GM21723 (cell line): ENCODE measurements around the gene WDR3.
"Not testable (repeated sequence)": the region's sequence is repeated elsewhere in the genome, so short reads cannot be mapped to it uniquely, and the experiment has no call there.

Source experiments
- ATAC-seq: cut with Tn5 transposase; IDR thresholded peaks from one replicate; pipeline ENCODE4 v1.9.1; 2021; ENCODE audit warnings: mild to moderate bottlenecking, moderate library complexity; ENCODE audit not compliant: unreplicated experiment

Gene WDR3

DNA sequence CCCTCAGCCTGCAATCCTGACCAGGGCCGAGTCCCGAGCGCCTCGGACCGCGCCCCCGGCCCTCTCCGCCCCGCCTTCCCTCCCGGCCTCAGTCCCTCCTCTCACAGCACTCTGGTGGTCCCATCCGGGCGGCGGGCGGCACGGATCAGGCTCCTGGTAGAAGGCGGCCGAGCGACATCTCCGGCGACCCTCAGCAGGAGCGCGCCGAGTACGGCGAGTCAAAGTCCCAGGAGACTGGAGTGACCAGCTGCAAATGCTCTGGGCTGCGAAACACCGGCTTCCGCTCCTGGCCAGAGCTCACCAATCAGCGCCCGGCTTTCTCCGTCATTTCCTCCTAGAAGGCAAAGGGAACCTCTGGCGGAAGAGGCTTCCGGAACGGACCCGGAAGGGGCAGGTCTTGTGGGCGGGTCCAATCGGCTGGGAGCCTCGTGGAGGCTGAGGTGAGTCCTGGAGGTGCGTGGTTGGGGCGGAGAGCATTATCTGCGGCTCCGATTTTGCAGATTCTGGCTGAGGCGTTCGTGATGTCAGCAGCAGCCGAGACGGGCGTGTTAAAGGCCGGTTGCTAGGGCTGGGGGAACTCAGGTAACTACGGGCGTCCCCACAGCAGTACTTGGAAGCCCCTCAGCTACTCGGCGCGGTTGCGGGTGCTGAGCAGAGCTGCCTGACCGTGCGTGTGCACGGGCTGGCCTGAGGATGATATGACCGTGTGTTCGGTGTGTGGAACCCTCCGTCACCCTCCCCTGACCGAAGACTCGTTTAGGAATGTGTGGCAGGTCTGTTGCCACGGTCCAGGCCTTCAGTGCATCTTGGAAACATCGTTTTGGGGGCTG lies at the start of gene WDR3, which contains the start of gene GDAP2:
Gene WDR3 (plus strand): TSS at position 397 of the 830 bp plus-strand sequence. CDS start 3,581 bp downstream, outside the sequence.
Gene GDAP2 (minus strand): TSS at position 279 of the 830 bp plus-strand sequence. CDS start 9,264 bp downstream, outside the sequence.
- peak; percentile 93 for ATAC-seq

DNA sequence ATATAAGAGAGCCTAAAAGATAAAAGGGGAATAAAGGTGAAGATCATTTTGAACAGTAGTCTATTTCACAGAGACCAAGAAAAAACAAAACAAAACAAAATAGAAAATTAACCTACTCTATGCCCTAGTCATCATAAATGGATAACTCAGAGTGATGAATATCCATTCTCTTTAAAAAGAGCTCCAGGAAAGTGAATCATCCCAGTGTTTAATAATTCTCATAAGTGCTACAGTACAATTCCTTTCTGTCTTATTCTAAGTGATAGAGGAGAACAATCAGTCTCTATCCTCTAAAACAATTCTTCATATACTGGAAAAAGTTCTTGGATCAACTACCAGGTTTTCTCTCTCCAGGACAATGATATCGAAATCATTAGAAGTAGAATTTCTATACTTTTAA lies 45.9 kb upstream of the WDR3 start:
- no peak for ATAC-seq

DNA sequence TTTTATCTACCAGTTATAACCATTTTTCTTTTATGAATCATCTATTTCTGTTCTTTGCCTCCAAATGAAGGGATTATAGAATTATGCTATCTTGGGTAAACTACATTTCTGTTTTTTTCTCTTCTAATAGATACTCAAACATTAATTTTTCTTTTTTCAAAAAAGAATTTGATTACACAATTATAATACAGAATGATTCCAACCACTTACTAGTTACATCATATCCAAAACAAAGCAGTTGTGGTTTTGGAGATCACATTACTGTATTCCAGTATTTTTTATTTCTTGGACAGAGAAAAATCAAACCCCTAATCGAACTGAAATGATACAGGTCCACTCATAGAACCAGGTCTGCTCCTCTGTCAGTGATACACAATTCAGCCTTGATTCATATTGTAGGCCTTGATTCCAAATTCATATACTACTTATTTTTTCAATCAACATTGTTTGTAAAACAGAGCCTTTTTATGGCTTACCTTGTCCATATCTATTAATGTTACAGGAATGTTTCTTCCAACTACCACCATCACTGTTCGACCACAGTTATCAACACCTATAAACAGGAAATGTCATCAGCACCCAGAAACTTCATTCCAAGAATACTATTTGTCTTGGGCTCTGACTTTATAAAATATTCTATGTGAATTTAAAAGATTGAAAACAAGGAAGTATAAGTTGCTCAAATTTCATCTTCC lies 43.3 kb upstream of the WDR3 start:
- ATAC-seq: no peak

DNA sequence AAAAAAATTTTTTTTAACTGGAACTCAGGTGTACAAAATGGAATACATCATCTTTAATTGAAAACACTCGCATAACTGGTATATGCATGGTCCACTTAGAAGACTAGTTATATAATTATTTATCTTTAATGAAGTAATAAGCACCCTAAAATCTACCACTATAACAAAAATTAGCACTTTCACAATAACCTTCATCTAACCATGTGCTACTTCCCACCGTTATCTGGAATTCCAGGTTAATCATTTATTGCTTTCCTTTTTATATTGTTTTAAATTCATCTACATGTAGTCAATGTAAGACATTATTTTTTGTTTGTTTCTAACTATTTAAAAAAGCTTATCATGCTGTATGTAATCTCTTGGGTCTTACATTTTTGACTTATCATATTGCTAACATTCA lies 39.1 kb upstream of the WDR3 start:
- no peak for ATAC-seq

DNA sequence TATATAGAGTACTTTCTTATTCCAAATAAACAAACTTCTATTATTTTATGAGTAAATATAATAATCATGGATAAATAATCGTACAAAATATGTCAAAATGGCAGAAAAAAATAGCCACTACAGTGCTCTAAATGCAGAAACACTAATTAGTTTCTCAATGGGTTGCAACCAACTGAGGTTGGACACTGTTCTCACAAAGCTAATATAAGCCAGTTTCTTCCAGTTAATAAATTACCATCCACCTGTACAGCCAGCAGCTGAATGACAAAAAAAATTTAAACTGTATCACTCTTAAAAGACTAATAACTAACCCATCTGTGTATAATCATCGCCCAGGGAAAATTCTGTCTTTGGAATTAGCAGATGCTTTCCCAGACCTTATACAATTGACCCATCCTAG lies 37.0 kb upstream of the WDR3 start:
- no peak for ATAC-seq

DNA sequence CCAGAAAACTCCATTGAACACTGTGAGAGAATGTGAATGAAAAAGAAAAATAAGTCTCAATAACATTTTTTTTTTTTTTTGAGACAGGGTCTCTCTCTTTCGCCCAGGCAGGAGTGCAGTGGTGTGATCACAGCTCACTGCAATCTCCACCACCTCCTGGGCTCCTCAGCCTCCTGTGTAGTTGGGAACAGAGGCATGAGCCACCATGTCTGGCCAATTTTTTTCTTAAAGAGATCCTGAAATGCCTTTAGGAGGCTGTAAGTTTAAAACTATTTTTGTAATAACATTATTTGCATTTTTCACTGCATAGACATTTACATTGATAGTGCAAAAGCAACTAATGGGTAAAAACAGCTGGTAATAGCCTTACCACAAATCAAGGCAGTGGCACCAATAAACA lies 35.5 kb upstream of the WDR3 start:
- ATAC-seq: no peak

DNA sequence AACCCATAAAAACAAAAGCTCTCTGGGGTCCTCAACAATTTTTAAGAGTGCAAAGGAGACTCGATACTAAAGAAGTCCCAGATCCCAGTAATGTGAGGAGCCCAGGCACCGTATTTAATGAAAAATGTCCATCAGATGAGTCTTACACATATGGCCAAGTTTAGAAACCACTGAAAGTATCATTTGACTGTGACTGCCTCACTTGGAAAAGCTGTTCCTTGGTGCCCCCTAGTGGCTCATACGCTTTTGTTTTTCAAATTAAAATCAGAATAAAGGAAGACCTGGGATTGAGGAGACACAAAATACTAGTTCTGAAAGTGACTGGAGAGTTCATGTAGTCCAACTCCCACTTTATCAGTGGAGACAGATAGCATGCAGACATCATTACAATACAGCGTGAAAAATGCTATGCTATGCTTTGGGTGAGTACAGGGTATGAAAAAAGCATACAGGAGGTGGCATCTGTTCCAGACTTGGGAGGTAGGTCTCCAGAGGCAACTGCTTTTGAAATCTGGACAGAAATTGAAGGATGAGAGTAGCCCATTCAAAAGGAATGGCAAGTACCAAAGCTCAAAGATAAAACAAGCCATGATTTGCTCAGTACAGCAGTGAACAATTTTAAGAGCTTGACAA lies 33.9 kb upstream of the WDR3 start:
- ATAC-seq: peak; percentile 91

DNA sequence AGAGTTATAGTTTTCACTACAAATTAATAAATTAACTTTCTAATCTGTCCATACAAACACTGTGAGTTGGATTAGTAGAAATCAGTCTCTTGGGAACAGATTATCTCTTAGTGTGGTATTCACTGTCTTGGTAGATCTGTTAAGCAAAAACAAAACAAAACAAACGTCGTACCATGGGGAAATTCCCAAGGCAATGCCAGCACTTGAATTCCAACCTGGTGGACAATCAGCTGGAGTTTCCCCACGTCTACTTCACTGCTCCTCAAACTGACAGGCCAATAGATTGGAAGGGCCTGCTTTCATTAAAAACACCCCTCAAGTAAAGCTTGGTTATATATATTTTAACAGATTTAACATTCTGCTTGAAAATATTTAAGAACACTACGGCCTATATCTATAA lies 32.0 kb upstream of the WDR3 start:
- ATAC-seq: no peak

DNA sequence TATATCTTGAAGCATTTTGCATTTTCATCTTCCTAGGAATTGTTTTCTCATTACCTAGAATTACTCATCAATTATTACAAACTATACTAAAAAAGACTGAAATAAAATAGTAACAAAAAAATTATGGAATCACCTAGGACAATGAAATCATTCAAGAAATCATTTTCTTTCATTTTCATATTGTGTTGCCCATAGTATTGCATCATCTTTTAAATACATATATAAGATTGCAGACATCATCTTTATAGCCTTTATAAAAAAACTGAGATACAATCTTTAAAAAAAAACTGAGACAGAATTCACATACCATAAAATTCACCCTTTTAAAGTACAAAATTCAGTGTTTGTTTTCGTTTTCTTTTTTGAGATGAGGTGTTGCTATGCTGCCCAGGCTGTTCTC lies 29.7 kb upstream of the WDR3 start:
- no peak for ATAC-seq

DNA sequence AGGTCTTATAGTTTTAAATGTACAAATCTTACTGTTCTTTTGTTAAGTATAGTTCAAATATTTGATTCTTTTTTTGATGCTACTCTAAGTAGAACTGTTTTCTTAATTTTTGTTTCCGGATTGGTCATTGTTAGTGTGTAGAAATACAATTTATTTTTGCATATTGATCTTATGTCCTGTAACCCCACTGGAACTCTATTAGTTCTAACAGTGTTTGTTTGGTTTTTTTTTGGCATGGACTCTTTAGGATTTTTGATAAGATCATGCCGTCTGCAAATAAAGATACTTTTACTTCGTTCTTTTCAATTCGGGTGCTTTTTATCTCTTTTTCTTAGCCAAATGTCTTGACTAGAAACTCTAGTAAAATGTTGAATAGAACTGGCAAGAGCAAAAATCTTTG lies 26.6 kb upstream of the WDR3 start:
- ATAC-seq: no peak

DNA sequence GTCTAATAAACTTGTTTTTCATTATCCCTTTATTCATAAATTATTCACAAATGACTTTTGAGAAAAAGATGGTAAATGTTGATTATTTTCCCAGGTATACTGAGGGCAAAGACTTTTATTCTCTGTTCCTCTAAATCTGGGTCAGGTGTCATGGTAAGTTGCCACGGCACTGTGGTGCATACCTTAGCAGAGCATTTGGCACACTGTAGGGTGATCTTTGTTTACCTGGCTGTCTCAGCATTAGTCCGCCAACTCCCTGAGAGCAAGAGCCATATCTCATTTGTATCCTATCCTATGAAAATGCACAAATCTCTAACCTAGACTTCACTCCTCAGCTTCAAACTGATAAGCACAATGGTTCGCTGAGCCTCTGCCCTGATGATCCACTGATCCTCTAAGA lies 25.1 kb upstream of the WDR3 start:
- no peak for ATAC-seq

DNA sequence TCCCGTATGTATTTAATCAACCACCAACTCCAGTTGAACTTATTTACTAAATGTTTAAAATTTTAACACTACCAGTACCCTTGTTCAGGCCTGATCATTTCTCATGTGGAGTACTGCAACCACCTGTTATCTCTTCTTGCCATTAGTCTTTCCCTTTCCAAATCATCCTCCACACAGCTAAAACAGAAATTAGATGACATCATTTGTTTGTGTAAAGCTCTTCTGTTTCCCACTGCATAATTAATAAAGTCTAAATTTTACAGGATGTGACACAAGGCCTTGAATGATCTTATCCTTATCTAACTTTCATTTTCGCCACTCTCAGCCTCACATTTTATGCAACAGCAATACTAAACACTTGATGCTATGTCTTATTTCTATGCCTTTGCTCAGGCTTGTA lies 24.5 kb upstream of the WDR3 start:
- ATAC-seq: no peak

DNA sequence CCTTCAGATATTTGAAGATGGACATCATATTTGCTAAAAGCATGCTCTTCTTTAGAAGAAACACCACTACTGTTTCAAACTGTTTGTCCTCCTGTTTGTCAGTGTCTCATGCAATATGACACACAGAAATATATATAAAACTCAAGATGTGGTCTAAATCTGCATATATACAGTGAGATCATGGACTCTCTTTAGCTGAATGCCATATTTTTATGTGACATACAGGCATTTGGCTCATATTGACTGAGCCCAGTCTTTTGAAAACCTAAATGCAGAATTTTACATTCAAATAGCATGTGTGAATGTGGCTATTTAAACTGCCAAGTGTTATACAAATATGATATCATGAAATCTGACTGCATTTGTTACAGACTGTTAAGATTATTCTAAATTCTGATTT lies 18.5 kb upstream of the WDR3 start:
- no peak for ATAC-seq

DNA sequence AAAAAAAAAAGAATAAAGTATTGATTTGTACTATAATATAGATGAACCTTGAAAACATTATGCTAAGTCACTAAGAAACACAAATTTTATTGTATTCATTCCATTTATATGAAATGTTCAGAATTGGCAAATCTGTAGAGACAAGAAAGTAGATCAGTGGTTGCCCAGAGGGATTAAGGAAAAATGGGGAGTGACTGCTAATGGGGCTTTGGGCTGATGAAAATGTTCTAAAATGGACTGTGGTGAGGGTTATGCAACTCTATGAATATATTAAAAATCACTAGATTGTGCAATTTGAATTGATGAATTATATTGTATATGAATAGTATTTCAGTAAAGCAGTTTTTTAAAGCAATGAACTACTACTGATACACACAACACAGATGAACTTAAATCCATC lies 10.2 kb upstream of the WDR3 start:
- no peak for ATAC-seq

DNA sequence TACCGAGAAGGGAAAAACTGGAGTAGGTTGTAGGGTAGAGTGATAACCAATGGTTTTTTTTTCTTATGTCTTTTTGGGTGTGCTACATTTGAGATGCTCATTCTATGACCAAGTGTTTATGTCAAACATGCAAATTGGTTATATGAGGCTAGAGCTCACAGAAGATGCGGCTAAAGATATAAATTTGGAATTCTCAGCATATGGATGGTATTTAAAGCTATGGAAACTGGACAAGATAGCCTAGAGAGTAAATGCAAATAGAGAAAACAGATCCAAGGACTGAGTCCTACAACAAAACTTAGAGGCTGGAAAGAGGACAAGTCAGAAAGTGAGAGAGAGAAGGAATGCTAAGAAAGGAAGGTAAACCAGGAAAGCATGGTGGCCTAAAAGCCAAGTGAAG lies 7.5 kb upstream of the WDR3 start:
- ATAC-seq: no peak

DNA sequence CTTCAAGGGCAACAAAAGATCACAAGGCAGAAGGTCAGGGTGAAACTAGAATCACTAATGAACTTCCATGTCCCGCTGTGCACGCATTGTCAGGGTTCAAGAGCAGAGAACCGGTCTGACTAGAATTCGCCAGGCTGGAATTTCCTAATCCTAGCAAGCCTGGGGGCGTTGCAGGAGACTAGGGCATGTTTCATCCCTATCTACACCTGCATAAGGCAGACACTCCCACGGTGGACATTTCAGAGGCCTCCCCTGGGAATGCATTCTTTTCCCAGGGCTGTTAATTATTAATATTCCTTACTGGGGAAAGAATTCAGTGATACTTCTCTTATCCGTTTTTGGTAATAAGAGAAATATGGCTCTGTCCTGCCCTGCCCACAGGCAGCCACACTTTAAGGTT lies 6.8 kb upstream of the WDR3 start:
- not testable (repeated sequence) for ATAC-seq

DNA sequence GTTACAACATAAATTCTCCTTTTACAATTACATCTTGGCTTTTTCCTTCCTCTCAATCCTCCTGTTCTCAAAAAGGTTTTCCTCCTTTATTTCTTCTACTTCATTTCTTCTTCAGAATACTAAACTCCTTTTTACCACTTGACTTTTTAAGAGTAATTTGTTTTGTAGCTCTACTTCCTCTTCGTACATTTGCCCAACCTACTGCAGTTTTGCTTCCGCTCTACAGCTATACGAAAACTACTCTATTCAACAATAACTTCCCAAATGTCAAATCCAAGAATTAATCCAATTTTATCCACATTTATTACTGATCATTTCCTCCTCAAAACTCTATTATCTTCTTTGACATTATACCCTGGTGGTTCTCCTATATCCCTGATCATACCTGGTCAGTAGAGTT lies 3.6 kb upstream of the WDR3 start:
- no peak for ATAC-seq

DNA sequence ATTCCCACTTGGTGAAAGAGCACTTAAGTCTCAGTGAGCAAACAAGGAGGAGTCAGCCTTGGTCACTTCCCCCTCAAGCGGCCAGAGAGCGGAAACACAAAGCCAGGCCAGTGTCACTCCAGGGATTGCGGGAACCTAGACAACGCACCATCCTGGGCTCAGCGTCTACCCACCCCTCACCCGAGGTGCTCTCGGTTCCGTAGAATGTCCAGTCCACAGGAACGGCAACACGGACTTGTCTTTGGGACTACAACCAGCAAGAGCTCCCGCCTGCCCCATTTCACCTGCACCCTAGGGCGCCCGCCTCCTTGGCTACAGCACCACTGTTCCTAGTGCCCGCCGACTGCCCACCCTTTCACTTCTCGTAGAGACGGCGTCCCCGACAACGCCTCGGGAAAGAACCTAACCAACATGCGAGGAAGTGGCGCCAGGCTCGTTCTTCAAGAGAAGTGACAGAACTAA lies 627 bp upstream of the WDR3 start:
- peak; percentile 47 for ATAC-seq

DNA sequence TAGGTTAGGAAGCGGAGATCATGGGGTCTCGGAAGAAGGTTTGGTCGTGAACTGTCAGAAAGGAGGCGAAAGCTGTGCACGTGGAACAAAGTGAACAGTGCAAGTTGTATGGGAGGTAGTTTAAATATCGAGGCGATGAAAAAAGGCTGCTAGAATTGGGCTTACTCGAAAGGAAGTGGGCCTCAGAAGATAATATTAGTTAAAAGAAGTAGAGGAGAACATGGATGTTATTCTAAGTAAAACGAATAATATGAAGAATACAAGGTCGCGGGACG lies 571 bp downstream of the WDR3 start:
- ATAC-seq: no peak

DNA sequence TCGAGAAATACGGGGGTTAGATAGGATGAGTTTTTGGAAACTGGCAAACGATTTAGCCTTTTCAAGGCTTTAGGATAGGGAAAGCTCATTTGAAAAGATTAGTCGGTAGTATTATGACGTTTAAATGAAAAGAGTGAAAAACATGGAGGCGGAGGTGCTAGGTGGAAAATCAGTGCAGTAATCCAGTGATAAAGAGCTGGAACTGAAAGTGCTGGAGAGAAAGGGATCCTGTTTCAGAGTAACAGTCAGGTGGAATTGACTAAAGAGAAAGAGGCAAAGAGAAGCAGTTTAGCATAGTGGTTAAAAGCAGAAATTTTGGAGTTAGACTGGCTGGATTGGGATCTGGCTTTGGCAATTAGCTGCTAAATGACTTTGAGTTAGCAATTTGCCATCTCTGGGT lies 945 bp downstream of the WDR3 start:
- ATAC-seq: no peak

DNA sequence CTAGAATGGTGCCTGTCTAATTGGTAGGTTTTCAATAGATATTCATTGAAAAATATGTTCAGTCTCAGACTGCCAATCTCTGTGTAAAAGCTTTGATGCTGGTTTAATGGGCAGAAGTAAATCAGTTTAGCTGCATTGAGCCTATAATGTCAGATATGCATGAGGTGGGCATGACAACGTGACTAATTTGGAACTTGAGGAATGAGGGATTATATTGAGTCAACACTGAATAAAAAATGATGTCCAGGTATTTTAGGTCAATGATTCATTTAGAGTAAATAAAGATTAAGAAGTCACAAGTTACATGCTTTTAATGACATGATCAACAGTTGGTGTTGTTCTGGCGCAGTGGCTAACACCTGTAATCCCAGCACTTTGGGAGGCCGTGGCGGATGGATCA lies 3.0 kb downstream of the WDR3 start:
- ATAC-seq: no peak

DNA sequence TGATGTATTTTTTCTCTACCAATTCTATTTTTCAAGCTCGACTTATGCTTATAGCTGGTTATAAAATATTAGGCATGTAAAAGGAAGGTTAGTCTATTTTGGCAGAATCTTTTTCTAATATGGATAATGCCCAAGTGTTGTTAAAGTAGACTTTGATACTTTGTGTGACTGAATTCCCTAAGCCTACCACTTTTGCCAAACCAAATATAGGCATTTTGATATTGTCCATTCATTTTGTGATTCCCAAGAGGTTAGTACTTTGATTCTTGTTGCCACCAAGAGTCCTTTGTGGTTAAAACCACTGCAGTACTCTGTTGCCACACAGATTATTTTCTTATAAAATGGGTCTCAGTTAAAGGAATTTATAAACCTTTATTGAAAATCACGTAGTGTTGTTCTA lies 4.2 kb downstream of the WDR3 start:
- no peak for ATAC-seq
